Fibroblast of pulmonary artery (primary cell): Measurements from ENCODE around the gene COL25A1.

ENCODE experiments used
- DNase-seq: peaks from one replicate; pipeline ENCODE4 v3.0.0-alpha.2; 2010; ENCODE audit warnings: low read depth
- H3K4me3 ChIP-seq: replicated peaks from 2 replicates; pipeline ENCODE4 v1.5.1; 2011; ENCODE audit warnings: low read depth, mild to moderate bottlenecking, control low read depth, low read length, moderate library complexity
- CTCF ChIP-seq: IDR thresholded peaks from 2 replicates; pipeline ENCODE4 v1.5.1; 2011; ENCODE audit warnings: mild to moderate bottlenecking, control low read depth, low read length, inconsistent platforms; ENCODE audit errors: missing control alignments

The COL25A1 gene

GRCh38 chr4:108831886-108832285 lies 470.6 kb downstream of the COL25A1 start:
- no peak for DNase-seq
- no peak overlapping the region for H3K4me3 ChIP-seq
- no peak for TF ChIP-seq CTCF

- H3K4me3 ChIP-seq: no peak overlapping the region
- TF ChIP-seq CTCF: no peak
- no peak for DNase-seq
These were observed 471.2 kb downstream of the COL25A1 start for GRCh38 chr4:108831291-108831690.

GRCh38 chr4:108830509-108831244 lies 471.8 kb downstream of the COL25A1 start:
- TF ChIP-seq CTCF: no peak
- peak; percentile 57 for DNase-seq
- no peak overlapping the region for H3K4me3 ChIP-seq

- TF ChIP-seq CTCF: no peak
- peak; percentile 13 for DNase-seq
- H3K4me3 ChIP-seq: no peak overlapping the region
These were observed 472.4 kb downstream of the COL25A1 start for GRCh38 chr4:108829966-108830492.

GRCh38 chr4:108828620-108829019 lies 473.8 kb downstream of the COL25A1 start:
- TF ChIP-seq CTCF: no peak
- H3K4me3 ChIP-seq: no peak overlapping the region
- DNase-seq: no peak

- DNase-seq: no peak
- no peak for TF ChIP-seq CTCF
- no peak overlapping the region for H3K4me3 ChIP-seq
These were observed 476.7 kb downstream of the COL25A1 start for GRCh38 chr4:108825737-108826136.
